ENCODE results near the gene IL22RA2. TPM values are rescaled to one million over a fixed set of nuclear protein-coding genes. Genes with fewer than 3 reads are reported as not detected.
A peak's percentile ranks its signal among the peaks of the same experiment; 100 is the strongest.

Gene IL22RA2
- total RNA-seq, 1 donor from 2014 or later, result not detected

GRCh38 chr6:137197684-137198645, 24.5 kb upstream of the IL22RA2 start:
- no peak for DNase-seq (ENCODE audit: low read depth in 2 of 2)

GRCh38 chr6:137193256-137194070, 20.0 kb upstream of the IL22RA2 start:
- no peak for DNase-seq (ENCODE audit: low read depth in 2 of 2)

- no peak for DNase-seq (ENCODE audit: low read depth in 2 of 2)
Observed at GRCh38 chr6:137192821-137193220, 19.4 kb upstream of the IL22RA2 start.

- peak in 1 of 2 donors; percentile 26 for DNase-seq (ENCODE audit: low read depth in 2 of 2)
Observed at GRCh38 chr6:137191670-137192069, 18.2 kb upstream of the IL22RA2 start.

- no peak for DNase-seq (ENCODE audit: low read depth in 2 of 2)
Observed at GRCh38 chr6:137191236-137191635, 17.8 kb upstream of the IL22RA2 start.

- no peak for DNase-seq (ENCODE audit: low read depth in 2 of 2)
Observed at GRCh38 chr6:137190583-137191094, 17.2 kb upstream of the IL22RA2 start.

GRCh38 chr6:137188855-137189254, 15.4 kb upstream of the IL22RA2 start:
- peak in 1 of 2 donors; percentile 47 for DNase-seq (ENCODE audit: low read depth in 2 of 2)

GRCh38 chr6:137185290-137185689, 11.8 kb upstream of the IL22RA2 start:
- no peak for DNase-seq (ENCODE audit: low read depth in 2 of 2)

GRCh38 chr6:137182654-137183073, 9.2 kb upstream of the IL22RA2 start:
- no peak for DNase-seq (ENCODE audit: low read depth in 2 of 2)

- DNase-seq (ENCODE audit: low read depth in 2 of 2), result no peak
Observed at GRCh38 chr6:137181891-137182653, 8.6 kb upstream of the IL22RA2 start.

- no peak for DNase-seq (ENCODE audit: low read depth in 2 of 2)
Observed at GRCh38 chr6:137177611-137178010, 4.2 kb upstream of the IL22RA2 start.

GRCh38 chr6:137176729-137177128, 3.3 kb upstream of the IL22RA2 start:
- no peak for DNase-seq (ENCODE audit: low read depth in 2 of 2)

GRCh38 chr6:137175868-137176245, 2.4 kb upstream of the IL22RA2 start:
- DNase-seq (ENCODE audit: low read depth in 2 of 2), result no peak

- no peak for DNase-seq (ENCODE audit: low read depth in 2 of 2)
Observed at GRCh38 chr6:137175157-137175867, 1.9 kb upstream of the IL22RA2 start.

- DNase-seq (ENCODE audit: low read depth in 2 of 2), result no peak
Observed at GRCh38 chr6:137172734-137173431, 561 bp downstream of the IL22RA2 start.

GRCh38 chr6:137171824-137172733, 1.4 kb downstream of the IL22RA2 start:
- no peak for DNase-seq (ENCODE audit: low read depth in 2 of 2)

- DNase-seq (ENCODE audit: low read depth in 2 of 2), result no peak
Observed at GRCh38 chr6:137171053-137171374, 2.4 kb downstream of the IL22RA2 start.

- no peak for DNase-seq (ENCODE audit: low read depth in 2 of 2)
Observed at GRCh38 chr6:137170266-137171052, 3.0 kb downstream of the IL22RA2 start.

Data from dermis microvascular lymphatic vessel endothelial cell (primary cell).